ENCODE results near the gene HJURP. TPM values are rescaled to one million over a fixed set of nuclear protein-coding genes. Genes with fewer than 3 reads are reported as not detected.

Gene HJURP
- total and polyA plus RNA-seq, 4 donors, result 4.9 to 11.4 (median 9.7) TPM

DNA sequence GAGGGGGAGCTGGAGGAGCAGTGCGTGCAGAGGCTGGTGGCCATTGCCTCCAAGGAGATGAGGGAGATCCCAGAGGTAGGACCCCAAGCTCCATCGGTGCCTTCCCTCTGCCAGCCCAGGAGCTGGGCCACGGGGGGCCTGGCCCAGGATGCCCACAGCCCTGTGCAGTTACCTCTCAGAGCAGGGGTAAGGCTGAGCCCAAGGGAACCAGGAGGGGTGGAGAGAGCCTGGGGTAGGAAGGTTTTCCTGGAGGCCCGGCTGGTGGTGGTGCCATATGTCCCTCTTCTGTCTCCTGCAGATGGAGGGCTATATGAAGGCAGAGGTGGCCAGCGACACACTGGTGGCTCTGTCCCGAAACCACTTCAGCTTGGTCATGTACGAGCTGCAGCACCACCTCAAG, 64.8 kb downstream of the HJURP start:
- no peak for DNase-seq (ENCODE audit: low read depth in 4 of 6, low spot score in 6 of 6)
- Histone ChIP-seq H3K9me3 (ENCODE audit: control insufficient read depth, insufficient read depth, low read length) (no peaks in the 10 kb centered on the region), H3K36me3 (ENCODE audit: control insufficient read depth, insufficient read depth, low read length) (no peaks in the 10 kb centered on the region), H3K27me3 (ENCODE audit: control insufficient read depth, insufficient read depth, low read length) (no peaks in the 10 kb centered on the region), H3K4me1 (ENCODE audit: control insufficient read depth, insufficient read depth, low read length) (no peaks in the 10 kb centered on the region), H3K27ac (ENCODE audit: low read depth, low read length) (no peak overlapping the region), H3K4me3 (ENCODE audit: low read depth, low read length) (no peak overlapping the region)
- 92% methylated on average over 6 of the region's 7 CpGs for WGBS (ENCODE audit: insufficient coverage)

Other genes starting within 250 kb of the HJURP start
- gene UGT1A8, start 236.9 kb downstream of the HJURP start, total RNA-seq, result not detected
- gene UGT1A8, start 236.9 kb downstream of the HJURP start, polyA plus RNA-seq (ENCODE audit: insufficient read length in 2 of 2), result not detected
- not detected for gene UGT1A10, start 218.1 kb downstream of the HJURP start, total RNA-seq
- gene UGT1A10, start 218.1 kb downstream of the HJURP start, polyA plus RNA-seq (ENCODE audit: insufficient read length in 2 of 2), result not detected
- not detected for gene UGT1A9, start 182.6 kb downstream of the HJURP start, total RNA-seq
- under 1 TPM in 1 of 2 donors, not detected in 1; 0.16 TPM for gene UGT1A9, start 182.6 kb downstream of the HJURP start, polyA plus RNA-seq (ENCODE audit: insufficient read length in 2 of 2)
- not detected for gene UGT1A7, start 172.6 kb downstream of the HJURP start, total RNA-seq
- not detected for gene UGT1A7, start 172.6 kb downstream of the HJURP start, polyA plus RNA-seq (ENCODE audit: insufficient read length in 2 of 2)
- gene UGT1A6, start 161.6 kb downstream of the HJURP start, total RNA-seq, result under 1 TPM in 1 of 2 donors, not detected in 1; 0.20 TPM
- not detected for gene UGT1A6, start 161.6 kb downstream of the HJURP start, polyA plus RNA-seq (ENCODE audit: insufficient read length in 2 of 2)
- not detected for gene UGT1A5, start 141.6 kb downstream of the HJURP start, total RNA-seq
- not detected for gene UGT1A5, start 141.6 kb downstream of the HJURP start, polyA plus RNA-seq (ENCODE audit: insufficient read length in 2 of 2)
- gene UGT1A4, start 135.8 kb downstream of the HJURP start, total RNA-seq, result not detected
- gene UGT1A4, start 135.8 kb downstream of the HJURP start, polyA plus RNA-seq (ENCODE audit: insufficient read length in 2 of 2), result not detected
- not detected for gene UGT1A3, start 125.5 kb downstream of the HJURP start, total RNA-seq
- not detected for gene UGT1A3, start 125.5 kb downstream of the HJURP start, polyA plus RNA-seq (ENCODE audit: insufficient read length in 2 of 2)
- gene UGT1A1, start 94.3 kb downstream of the HJURP start, total RNA-seq, result not detected
- under 1 TPM in 1 of 2 donors, not detected in 1; 0.05 TPM for gene UGT1A1, start 94.3 kb downstream of the HJURP start, polyA plus RNA-seq (ENCODE audit: insufficient read length in 2 of 2)
- gene MROH2A, start 76.2 kb downstream of the HJURP start, total RNA-seq, result under 1 TPM in 1 of 2 donors, not detected in 1; under 0.01 TPM
- under 1 TPM in 1 of 2 donors, not detected in 1; 0.12 TPM for gene MROH2A, start 76.2 kb downstream of the HJURP start, polyA plus RNA-seq (ENCODE audit: insufficient read length in 2 of 2)
- 1 to 10 TPM in 1 of 2 donors, under 1 TPM in 1; 0.22 to 1.9 TPM for gene TRPM8, start 62.8 kb upstream of the HJURP start, total RNA-seq
- 1 to 10 TPM; 1.1 TPM for gene TRPM8, start 62.8 kb upstream of the HJURP start, polyA plus RNA-seq (ENCODE audit: insufficient read length in 2 of 2)
- under 1 TPM in 1 of 2 donors, not detected in 1; 0.22 TPM for gene SPP2, start 196.2 kb upstream of the HJURP start, total RNA-seq
- under 1 TPM; 0.44 to 0.51 TPM for gene SPP2, start 196.2 kb upstream of the HJURP start, polyA plus RNA-seq (ENCODE audit: insufficient read length in 2 of 2)